ENCODE data around the gene SH3PXD2A.

GRCh38 chr10:103678178-103678526, 177.2 kb downstream of the SH3PXD2A start:
- TF ChIP-seq POLR2A (IDR thresholded peaks at IDR 0.05; ENCODE audit: low read length): no peak
- no peak for TF ChIP-seq GATA1 (IDR thresholded peaks at IDR 0.05; ENCODE audit: low read depth, low read length)
